Putamen (tissue), 1 donor: Measurements from ENCODE around the gene SLC44A3.
A peak's percentile ranks its signal among the peaks of the same experiment; 100 is the strongest.
"Not testable (repeated sequence)": the region's sequence is repeated elsewhere in the genome, so short reads cannot be mapped to it uniquely, and the experiment has no call there.

Experiments
- DNase-seq: peaks from one replicate; pipeline ENCODE4 v3.0.0-alpha.2; 2016; ENCODE audit warnings: low spot score

SLC44A3 gene

DNA sequence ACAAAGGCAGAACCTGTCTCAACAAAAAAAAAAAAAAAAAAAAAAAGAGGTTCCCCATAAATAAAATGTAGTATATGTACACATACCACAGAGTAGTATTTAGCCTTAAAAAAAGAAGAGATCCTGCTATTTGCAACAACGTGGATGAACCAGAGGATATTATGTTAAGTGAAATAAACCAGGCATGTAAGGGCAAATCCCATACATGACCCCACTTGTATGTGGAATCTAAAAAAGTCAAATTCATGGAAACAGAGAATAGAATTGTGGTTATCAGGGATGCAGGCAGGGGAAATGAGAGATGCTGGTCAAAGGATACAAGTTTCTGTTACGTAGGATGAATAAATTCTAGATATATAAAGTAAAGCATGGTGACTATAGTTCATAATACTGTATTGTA is 16.7 kb downstream of the SLC44A3 start:
- DNase-seq = no peak

DNA sequence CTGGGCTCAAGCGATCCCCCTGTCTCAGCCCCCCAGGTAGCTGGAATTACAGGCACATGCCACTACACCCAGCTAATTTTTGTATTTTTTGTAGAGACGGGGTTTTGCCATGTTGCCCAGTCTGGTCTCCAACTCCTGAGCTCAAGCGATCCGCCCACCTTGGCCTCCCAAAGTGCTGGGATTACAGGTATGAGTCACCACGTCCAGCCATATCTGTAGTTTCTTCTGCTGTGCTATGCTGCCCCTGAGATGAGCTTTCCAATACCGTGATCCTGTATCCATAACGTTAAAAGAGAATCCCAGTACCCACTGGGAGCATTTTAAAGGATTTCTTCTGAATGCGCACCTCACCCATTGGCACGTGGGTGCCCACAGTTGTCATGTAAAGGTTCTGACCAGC is 20.2 kb downstream of the SLC44A3 start:
- DNase-seq = not testable (repeated sequence)

DNA sequence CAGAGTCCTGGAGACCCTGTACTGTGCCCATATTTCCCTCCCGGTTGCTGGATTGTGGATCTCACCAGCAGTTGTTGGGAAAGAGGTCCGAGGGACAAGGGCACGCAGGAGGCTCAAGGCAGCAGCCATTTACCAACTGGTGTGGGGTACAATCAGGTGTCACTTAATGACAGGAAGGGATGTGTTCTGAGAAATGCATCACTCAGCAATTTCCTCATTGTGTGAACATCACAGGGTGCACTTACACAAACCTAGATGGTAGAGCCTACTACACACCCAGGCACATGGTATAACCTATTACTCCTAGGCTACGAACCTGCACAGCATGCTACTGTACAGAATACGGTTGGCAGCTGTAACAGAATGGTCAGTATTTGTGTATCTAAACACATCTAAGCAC is 20.7 kb downstream of the SLC44A3 start:
- DNase-seq = no peak

DNA sequence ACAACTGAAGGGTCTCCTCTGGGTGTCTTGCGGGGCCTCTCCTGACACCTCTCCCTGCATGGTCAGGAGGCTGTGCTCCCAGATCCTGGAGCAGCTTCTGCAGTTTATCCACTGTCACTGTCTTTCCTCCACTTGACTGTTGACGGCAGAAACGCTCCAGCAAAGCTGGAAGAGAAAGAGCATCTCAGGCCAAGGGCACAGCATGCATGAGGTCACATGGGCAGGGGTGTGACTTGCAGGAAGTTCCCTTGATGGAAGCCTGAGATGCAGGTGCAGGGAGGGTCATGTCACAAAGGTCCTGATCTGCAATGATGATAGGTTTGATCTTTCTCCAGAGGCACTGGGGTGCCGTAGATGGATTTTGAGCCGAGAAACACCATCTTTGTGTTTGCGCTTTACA is 23.3 kb downstream of the SLC44A3 start:
- DNase-seq = no peak

- DNase-seq = no peak
Measured at GRCh38 chr1:94843846-94844245, 23.7 kb downstream of the SLC44A3 start.

- no peak for DNase-seq
Measured at GRCh38 chr1:94846308-94846707, 26.2 kb downstream of the SLC44A3 start.

DNA sequence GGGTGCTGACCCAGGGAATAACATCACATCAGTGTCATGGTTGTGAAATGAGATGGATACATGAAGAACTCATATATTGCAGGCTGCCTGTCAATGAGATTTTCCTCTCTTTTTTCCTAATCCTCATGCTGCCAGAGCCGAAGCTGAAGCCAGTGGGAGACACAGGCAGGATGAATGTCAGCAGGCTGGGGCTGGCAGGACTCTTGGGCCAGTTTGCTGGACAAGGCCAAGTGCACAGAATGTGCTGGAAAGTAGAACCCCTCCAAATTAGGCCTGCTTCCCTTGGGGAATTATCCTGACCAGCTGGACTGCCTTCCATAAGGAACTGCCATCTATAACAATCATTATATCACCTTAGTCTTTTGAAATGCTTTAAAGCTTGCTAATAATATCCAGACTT is 31.4 kb downstream of the SLC44A3 start:
- DNase-seq = no peak

DNA sequence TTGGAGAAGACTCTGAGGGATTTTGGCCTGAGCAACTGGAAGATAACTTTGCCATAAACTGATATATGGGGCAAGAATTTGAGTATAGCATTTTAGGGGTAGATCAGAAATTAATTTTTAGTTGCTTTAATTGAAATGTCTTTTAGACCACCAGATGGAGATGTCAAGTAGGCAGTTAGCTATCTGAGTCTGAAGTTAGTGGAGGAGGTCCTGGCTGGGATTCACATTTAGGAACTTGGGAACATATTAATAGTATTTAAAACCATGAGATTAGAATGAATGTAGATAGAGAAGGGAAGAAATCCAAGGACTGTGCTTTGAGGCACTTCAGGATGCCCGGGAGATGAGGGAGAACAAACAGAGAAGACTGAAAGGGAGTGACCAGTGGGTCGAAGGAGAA is 32.6 kb downstream of the SLC44A3 start:
- no peak for DNase-seq

DNA sequence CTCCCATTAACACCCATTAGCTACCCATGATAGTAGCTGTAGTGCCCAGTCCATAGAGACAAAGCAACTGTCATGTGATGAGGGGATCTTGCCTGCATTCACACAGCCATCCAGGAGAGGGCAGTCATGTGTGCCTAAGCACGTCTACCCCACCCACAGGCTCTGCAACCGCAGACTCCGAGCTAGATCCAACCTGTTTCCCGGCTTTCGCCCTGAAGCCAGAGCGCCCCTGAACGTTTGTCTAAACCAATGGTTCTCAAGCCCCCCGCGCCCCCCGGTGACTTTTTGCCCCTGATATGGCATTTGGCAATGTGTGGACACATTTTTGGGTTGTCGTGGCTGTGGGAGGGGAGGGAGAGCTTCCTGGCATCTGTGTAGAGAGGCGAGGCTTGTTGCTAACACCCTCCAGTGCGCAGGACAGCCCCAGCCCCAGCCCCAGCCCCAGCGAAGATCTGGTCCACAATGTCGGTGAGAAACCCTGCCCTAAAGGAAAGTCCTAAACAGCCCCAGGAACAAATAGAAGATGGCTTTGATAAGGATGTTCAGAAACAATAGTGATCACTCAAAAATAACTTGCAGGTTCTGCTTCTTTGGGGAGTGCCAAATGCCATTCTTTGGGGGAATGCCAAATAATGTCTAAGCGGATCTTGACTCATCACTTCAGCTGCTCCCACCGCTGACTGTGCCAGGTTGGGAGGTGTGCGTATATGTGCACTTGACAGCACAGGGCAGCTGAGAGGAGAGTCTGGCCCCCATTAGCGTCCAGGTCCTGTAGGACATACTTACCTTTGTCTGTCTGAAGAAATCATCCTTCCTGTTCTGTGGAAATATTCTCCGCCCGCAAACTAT is 34.5 kb downstream of the SLC44A3 start:
- peak; percentile 85 for DNase-seq

DNA sequence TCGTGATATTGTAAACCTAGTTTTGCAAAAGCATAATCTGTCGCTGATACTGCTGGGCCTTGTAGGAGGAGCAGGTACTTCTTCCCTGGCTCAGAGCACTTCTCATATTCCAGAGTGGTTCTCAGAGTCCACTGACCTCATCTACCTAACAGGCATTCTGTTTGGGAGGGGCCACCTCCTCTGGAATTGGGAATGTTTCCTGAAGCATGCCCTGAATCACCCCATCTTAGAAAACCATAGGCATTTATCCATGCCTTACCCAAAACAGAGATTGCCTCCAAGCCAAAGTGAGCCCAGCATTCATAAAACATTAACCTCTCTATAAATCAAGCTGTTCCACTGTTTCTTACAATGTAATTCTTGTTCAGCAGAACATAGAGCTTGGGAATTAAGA is 35.1 kb downstream of the SLC44A3 start:
- no peak for DNase-seq

DNA sequence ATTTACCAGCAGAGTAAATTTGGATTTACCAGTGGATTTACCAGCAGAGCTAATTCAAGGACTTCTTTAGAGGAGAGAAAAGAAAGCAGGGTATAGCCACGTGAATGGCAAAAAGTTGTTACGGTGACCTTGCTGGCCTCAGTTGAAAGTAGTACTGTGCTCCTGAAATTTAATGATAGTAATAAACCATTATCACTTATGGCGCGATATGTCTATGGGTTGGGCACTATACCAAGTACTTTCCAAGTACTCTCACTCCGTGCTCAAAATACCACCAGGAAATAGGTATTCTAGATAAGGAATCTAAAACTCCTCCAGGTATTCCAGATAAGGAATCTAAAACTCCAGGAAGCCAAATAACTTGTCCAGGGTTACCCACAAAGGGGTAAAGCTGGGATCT is 35.8 kb downstream of the SLC44A3 start:
- no peak for DNase-seq

GRCh38 chr1:94856868-94857267 is 36.7 kb downstream of the SLC44A3 start:
- DNase-seq = no peak

DNA sequence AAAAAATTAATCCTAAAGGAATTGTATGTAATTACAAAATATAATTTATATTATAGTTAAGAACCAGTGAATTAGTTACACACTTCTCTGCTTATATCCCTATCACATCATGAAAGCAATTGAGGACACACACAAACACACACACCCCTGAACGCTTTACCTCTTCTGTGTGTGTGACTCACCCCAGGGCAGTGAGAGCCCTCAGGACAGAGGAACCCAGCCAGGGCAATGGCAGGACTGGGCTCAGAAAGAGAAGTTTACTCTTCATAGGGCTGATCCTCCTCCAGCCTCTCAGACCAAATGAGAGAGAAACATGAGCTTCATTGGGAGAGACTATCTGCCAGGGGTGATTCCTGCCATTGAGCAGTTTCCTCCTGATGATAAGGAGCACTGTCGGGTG is 38.1 kb downstream of the SLC44A3 start:
- no peak for DNase-seq

GRCh38 chr1:94859174-94859573 is 39.0 kb downstream of the SLC44A3 start:
- no peak for DNase-seq

DNA sequence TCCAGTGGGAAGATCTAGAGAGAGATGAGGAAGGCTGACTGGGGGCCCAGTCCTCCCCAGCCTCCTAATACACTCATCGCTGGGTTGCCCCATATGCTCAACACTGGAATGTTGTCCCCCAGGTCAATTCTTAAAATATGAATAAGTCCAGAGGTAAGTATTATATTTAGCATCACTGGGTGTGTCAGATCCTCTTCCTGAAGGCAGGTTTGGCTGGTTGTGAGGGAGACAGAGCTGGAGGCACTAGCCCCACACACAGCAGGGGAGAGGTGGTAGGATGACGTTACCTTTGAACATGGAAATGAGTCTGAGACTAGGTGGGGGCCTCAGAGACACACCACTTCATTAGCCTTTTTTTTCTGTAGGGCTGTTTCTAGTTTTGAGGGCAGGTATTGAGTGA is 42.6 kb downstream of the SLC44A3 start:
- DNase-seq = no peak

DNA sequence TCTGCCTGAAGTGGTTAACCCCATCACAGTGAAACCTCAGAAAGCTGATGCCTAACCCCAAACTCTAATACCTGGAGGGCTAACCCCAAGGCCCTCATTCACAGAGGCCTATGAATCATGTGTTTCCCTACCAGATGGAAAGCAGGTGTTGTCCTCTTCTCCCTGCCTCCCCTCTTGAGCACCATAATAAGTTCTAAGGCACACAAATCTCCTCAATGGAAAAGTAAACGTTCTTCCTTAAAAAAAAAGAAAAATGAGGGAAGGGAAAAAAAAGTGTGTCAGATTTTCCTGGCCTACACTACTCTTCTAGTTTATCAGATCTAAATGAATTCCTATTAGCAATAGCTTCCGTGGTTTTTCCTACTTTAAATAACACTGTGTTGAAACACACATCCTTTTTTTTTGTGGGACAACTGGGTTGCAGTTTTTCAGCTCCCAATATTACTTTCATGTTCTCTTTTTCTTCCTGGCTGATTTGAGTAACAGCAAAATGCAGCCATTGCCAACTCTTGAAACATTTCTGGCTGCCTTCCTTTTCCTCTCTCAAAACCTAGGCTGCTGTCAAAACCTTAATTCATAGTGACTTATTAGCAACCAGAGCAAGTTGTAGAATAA is 43.2 kb downstream of the SLC44A3 start:
- DNase-seq = peak; percentile 58

- peak; percentile 50 for DNase-seq
Measured at GRCh38 chr1:94863919-94864318, 43.8 kb downstream of the SLC44A3 start.

- DNase-seq = no peak
Measured at GRCh38 chr1:94864821-94865220, 44.7 kb downstream of the SLC44A3 start.

- no peak for DNase-seq
Measured at GRCh38 chr1:94865360-94865759, 45.2 kb downstream of the SLC44A3 start.

DNA sequence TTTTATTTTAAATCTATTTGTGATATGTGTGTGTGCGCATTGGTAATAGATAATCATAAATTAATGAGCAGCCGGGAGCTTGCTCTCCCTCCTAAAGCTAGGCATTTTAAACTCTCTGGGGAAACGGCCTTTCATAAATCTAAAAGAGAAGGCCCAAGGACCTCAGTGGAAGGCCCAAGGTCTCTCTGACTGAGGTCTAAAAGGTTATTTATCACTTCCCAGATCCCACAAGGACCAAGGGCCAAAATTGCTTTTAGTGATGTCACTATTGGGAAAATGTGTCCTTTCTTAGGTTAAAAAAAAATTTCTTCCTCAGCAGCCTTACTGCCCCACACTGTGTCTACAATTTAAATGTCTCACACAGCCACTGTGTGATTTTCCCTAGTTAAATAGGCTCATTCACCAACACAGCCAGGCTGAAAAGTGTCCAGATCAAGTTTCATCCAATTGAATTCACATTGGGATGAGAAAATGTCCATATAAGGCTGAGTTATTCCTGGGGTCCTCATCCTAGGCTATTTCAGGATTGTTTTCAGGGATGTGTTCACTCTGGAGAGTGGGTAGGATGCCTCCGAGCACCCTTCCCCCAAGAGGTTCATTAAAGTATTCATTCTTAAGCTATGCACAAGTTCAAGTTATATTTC is 46.1 kb downstream of the SLC44A3 start:
- DNase-seq = no peak

GRCh38 chr1:94871031-94871430 is 50.9 kb downstream of the SLC44A3 start:
- no peak for DNase-seq

- no peak for DNase-seq
Measured at GRCh38 chr1:94872771-94873495, 52.8 kb downstream of the SLC44A3 start.
